K562 (cell line): ENCODE measurements around the gene ATXN1. TPM values are rescaled to one million over a fixed set of nuclear protein-coding genes. Genes with fewer than 3 reads are reported as not detected.
A peak's percentile ranks its signal among the peaks of the same experiment; 100 is the strongest.

ENCODE experiments used
- ATF7 ChIP-seq: fragments of 450-650 bp; IDR thresholded peaks from 2 replicates; pipeline ENCODE4 v1.7.1; 2014; ENCODE audit warnings: mild to moderate bottlenecking, moderate library complexity
- DDX20 ChIP-seq: fragments of 450-650 bp; IDR thresholded peaks from 2 replicates; pipeline ENCODE4 v1.6.1; 2016; ENCODE audit warnings: missing genetic modification characterization, low read depth, mild to moderate bottlenecking, missing compliant biosample characterization, moderate library complexity
- FOXM1 ChIP-seq, 2 experiments: fragments of 450-650 bp in 1 of 2; sonication (generic) in 1 of 2; formaldehyde crosslinking in 1 of 2; IDR thresholded peaks; 2 replicates each; pipeline versions ENCODE4 v1.6.1 to v1.9.0; 2017 to 2022; ENCODE audit warnings: low read depth in 2 of 2, mild to moderate bottlenecking in 2 of 2, missing genetic modification reagents in 1 of 2, moderate library complexity in 1 of 2
- RAD51 ChIP-seq: fragments of 450-650 bp; IDR thresholded peaks from 2 replicates; pipeline ENCODE4 v1.7.1; 2016; ENCODE audit warnings: low read depth, mild to moderate bottlenecking, borderline replicate concordance
- SNIP1 ChIP-seq: fragments of 450-650 bp; IDR thresholded peaks from 2 replicates; pipeline ENCODE4 v1.7.1; 2017; ENCODE audit warnings: low read depth, mild to moderate bottlenecking
- ZBTB7A ChIP-seq: IDR thresholded peaks from 2 replicates; pipeline ENCODE4 v1.6.1; 2011; ENCODE audit warnings: low read depth, mild to moderate bottlenecking, low read length, moderate library complexity, borderline replicate concordance; ENCODE audit not compliant: control insufficient read depth
- ZNF584 ChIP-seq: fragments of 200-800 bp; sonication (Bioruptor generic); IDR thresholded peaks from 2 replicates; pipeline ENCODE4 v1.6.1; 2016; ENCODE audit warnings: low read depth, mild to moderate bottlenecking, missing genetic modification characterization, missing compliant biosample characterization
- polyA plus RNA-seq, 8 experiments: library from polyadenylated mRNA; depleted of rRNA in 4 of 8; stranded (reverse) in 5 of 8; unstranded in 3 of 8; fragments of >200 nt; fragmentation: Nextera tagmentation in 2 of 8; fragmentation: Illumina TruSeq in 1 of 8; extraction: Ambion mirVana in 2 of 8; extraction: Trizol in 1 of 8; gene quantifications; 2 replicates each; pipeline versions ENCODE4 v1.2.1 to v1.2.3, GENCODE V29; 2011 to 2014; ENCODE audit warnings: inconsistent platforms in 1 of 8, missing spikeins in 1 of 8
- total RNA-seq, 7 experiments: library from RNA; depleted of rRNA in 6 of 7; stranded (reverse); fragments of >200 nt in 6 of 7; fragmentation: Illumina TruSeq in 2 of 7; extraction: Trizol in 2 of 7; gene quantifications; 2 replicates each; pipeline versions ENCODE4 v1.2.1 to v1.2.3, GENCODE V29; 2011 to 2021; ENCODE audit warnings: low replicate concordance in 1 of 7
- TF ChIP-seq, protein P1 (sequence below): IDR thresholded peaks from 3 replicates; pipeline ENCODE4 v1.6.1; 2011; ENCODE audit warnings: borderline replicate concordance, mild to moderate bottlenecking; ENCODE audit not compliant: insufficient read length, insufficient read depth
- TF ChIP-seq, protein P2 (sequence below), 2 experiments: IDR thresholded peaks in 1 of 2; conservative IDR thresholded peaks in 1 of 2; 2 replicates each; pipeline ENCODE4 v1.6.1; 2016; ENCODE audit warnings: low read depth in 2 of 2, mild to moderate bottlenecking in 1 of 2, missing compliant biosample characterization in 1 of 2, missing genetic modification characterization in 1 of 2, moderate library complexity in 1 of 2
- TF ChIP-seq, protein P3 (sequence below): fragments of 200-600 bp; sonication (generic); IDR thresholded peaks from one replicate; pipeline ENCODE4 v1.6.1; 2012; ENCODE audit warnings: mild to moderate bottlenecking, low read depth, low read length, inconsistent platforms

Gene ATXN1
- total and polyA plus RNA-seq, 9 of the 15 experiments (the other 6 are each of a cell fraction or from before 2014, with no cell fraction given) = under 0.01 to 1.2 (median 0.58) TPM

DNA sequence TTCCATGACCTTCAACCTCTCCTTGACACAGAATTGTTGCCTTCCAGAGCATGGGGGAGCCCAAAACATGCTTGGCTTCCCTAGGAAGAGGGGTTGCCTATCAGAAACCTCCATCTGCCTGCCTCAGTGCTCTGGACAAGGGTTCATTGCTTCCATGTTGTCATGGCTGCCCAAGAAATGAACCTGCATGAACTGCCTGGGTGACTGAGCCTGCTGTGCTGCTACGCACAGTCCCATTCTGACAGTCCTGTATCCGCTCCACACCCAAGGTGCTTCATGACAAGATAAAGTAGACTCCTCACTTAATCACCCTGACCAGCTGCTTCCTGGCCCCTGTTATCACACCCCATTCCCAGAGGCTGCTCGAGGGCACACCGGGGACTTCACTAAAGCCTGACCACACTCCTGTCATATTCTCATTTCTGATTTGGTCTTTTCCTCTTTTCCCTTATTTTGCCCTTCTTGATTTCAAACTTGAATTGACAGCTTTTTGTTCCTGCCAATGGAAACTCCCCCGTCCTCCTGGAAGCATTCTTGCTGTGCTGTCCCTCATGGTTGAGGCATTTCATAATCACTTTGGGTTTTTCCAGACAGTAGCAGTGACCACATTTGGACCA is 491.0 kb downstream of the ATXN1 start (continued):
- TF ChIP-seq, protein P1, sequence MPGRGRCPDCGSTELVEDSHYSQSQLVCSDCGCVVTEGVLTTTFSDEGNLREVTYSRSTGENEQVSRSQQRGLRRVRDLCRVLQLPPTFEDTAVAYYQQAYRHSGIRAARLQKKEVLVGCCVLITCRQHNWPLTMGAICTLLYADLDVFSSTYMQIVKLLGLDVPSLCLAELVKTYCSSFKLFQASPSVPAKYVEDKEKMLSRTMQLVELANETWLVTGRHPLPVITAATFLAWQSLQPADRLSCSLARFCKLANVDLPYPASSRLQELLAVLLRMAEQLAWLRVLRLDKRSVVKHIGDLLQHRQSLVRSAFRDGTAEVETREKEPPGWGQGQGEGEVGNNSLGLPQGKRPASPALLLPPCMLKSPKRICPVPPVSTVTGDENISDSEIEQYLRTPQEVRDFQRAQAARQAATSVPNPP = no peak
- TF ChIP-seq, protein P2, sequence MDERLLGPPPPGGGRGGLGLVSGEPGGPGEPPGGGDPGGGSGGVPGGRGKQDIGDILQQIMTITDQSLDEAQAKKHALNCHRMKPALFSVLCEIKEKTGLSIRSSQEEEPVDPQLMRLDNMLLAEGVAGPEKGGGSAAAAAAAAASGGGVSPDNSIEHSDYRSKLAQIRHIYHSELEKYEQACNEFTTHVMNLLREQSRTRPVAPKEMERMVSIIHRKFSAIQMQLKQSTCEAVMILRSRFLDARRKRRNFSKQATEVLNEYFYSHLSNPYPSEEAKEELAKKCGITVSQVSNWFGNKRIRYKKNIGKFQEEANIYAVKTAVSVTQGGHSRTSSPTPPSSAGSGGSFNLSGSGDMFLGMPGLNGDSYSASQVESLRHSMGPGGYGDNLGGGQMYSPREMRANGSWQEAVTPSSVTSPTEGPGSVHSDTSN (CRISPR knock-in tag; IDR thresholded peaks at IDR 0.05; ENCODE audit: low read depth) = no peak
- TF ChIP-seq, protein P2 (tag; conservative IDR thresholded peaks at IDR 0.05; ENCODE audit: low read depth) = peak; percentile 82
- no peak; the same call in 1 of the 2 replicates for TF ChIP-seq ZBTB7A
- TF ChIP-seq ZNF584 (CRISPR knock-in tag) = peak; percentile 93
- TF ChIP-seq ATF7 = peak; percentile 69; the same call in 1 of the 2 replicates
- TF ChIP-seq RAD51 = peak; percentile 21; the same call in 1 of the 2 replicates
- no peak for TF ChIP-seq SNIP1
- peak; percentile 91 for TF ChIP-seq FOXM1 (IDR thresholded peaks at IDR 0.05; ENCODE audit: low read depth)
- no peak for TF ChIP-seq FOXM1 (CRISPR knock-in tag; IDR thresholded peaks at IDR 0.05; ENCODE audit: low read depth)
- TF ChIP-seq, protein P3, sequence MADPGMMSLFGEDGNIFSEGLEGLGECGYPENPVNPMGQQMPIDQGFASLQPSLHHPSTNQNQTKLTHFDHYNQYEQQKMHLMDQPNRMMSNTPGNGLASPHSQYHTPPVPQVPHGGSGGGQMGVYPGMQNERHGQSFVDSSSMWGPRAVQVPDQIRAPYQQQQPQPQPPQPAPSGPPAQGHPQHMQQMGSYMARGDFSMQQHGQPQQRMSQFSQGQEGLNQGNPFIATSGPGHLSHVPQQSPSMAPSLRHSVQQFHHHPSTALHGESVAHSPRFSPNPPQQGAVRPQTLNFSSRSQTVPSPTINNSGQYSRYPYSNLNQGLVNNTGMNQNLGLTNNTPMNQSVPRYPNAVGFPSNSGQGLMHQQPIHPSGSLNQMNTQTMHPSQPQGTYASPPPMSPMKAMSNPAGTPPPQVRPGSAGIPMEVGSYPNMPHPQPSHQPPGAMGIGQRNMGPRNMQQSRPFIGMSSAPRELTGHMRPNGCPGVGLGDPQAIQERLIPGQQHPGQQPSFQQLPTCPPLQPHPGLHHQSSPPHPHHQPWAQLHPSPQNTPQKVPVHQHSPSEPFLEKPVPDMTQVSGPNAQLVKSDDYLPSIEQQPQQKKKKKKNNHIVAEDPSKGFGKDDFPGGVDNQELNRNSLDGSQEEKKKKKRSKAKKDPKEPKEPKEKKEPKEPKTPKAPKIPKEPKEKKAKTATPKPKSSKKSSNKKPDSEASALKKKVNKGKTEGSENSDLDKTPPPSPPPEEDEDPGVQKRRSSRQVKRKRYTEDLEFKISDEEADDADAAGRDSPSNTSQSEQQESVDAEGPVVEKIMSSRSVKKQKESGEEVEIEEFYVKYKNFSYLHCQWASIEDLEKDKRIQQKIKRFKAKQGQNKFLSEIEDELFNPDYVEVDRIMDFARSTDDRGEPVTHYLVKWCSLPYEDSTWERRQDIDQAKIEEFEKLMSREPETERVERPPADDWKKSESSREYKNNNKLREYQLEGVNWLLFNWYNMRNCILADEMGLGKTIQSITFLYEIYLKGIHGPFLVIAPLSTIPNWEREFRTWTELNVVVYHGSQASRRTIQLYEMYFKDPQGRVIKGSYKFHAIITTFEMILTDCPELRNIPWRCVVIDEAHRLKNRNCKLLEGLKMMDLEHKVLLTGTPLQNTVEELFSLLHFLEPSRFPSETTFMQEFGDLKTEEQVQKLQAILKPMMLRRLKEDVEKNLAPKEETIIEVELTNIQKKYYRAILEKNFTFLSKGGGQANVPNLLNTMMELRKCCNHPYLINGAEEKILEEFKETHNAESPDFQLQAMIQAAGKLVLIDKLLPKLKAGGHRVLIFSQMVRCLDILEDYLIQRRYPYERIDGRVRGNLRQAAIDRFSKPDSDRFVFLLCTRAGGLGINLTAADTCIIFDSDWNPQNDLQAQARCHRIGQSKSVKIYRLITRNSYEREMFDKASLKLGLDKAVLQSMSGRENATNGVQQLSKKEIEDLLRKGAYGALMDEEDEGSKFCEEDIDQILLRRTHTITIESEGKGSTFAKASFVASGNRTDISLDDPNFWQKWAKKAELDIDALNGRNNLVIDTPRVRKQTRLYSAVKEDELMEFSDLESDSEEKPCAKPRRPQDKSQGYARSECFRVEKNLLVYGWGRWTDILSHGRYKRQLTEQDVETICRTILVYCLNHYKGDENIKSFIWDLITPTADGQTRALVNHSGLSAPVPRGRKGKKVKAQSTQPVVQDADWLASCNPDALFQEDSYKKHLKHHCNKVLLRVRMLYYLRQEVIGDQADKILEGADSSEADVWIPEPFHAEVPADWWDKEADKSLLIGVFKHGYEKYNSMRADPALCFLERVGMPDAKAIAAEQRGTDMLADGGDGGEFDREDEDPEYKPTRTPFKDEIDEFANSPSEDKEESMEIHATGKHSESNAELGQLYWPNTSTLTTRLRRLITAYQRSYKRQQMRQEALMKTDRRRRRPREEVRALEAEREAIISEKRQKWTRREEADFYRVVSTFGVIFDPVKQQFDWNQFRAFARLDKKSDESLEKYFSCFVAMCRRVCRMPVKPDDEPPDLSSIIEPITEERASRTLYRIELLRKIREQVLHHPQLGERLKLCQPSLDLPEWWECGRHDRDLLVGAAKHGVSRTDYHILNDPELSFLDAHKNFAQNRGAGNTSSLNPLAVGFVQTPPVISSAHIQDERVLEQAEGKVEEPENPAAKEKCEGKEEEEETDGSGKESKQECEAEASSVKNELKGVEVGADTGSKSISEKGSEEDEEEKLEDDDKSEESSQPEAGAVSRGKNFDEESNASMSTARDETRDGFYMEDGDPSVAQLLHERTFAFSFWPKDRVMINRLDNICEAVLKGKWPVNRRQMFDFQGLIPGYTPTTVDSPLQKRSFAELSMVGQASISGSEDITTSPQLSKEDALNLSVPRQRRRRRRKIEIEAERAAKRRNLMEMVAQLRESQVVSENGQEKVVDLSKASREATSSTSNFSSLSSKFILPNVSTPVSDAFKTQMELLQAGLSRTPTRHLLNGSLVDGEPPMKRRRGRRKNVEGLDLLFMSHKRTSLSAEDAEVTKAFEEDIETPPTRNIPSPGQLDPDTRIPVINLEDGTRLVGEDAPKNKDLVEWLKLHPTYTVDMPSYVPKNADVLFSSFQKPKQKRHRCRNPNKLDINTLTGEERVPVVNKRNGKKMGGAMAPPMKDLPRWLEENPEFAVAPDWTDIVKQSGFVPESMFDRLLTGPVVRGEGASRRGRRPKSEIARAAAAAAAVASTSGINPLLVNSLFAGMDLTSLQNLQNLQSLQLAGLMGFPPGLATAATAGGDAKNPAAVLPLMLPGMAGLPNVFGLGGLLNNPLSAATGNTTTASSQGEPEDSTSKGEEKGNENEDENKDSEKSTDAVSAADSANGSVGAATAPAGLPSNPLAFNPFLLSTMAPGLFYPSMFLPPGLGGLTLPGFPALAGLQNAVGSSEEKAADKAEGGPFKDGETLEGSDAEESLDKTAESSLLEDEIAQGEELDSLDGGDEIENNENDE = no peak
- TF ChIP-seq DDX20 (tag) = no peak
